SU-DHL-6 (cell line): ENCODE measurements around the gene CENPC.

Source experiments
- H2AFZ ChIP-seq: fragments of 200-600 bp; sonication (generic); 2 replicates; pipeline ENCODE4 v1.6.1; 2014; ENCODE audit warnings: low read depth, mild to moderate bottlenecking, moderate library complexity, mixed read lengths, antibody characterized with exemption, low read length; ENCODE audit not compliant: severe bottlenecking
- H3F3A ChIP-seq: fragments of 200-600 bp; shearing (Covaris generic); 2 replicates; pipeline ENCODE4 v1.6.0; 2016; ENCODE audit warnings: antibody characterized with exemption, mild to moderate bottlenecking; ENCODE audit not compliant: insufficient read depth
- H3K27ac ChIP-seq: fragments of 200-600 bp; sonication (generic); 2 replicates; pipeline ENCODE4 v1.5.1; 2016; ENCODE audit warnings: low read depth, mild to moderate bottlenecking, low read length, moderate library complexity, mixed read lengths
- H3K27me3 ChIP-seq: fragments of 200-600 bp; sonication (generic), shearing (Covaris generic); 2 replicates; pipeline ENCODE4 v1.6.0; 2014; ENCODE audit warnings: mild to moderate bottlenecking, low read length
- H3K36me3 ChIP-seq: fragments of 200-600 bp; sonication (generic); 2 replicates; pipeline ENCODE4 v1.6.1; 2014; ENCODE audit warnings: mild to moderate bottlenecking, low read length, mixed read lengths
- H3K4me2 ChIP-seq: fragments of 300-600, 200-600 bp; shearing (Covaris generic), sonication (generic); 2 replicates; pipeline ENCODE4 v1.6.0; 2014; ENCODE audit warnings: low read length, low read depth, mild to moderate bottlenecking; ENCODE audit not compliant: poor library complexity, severe bottlenecking
- H3K4me3 ChIP-seq: fragments of 200-600 bp; sonication (generic); 2 replicates; pipeline ENCODE4 v1.5.1; 2014; ENCODE audit warnings: antibody characterized with exemption, low read length, mild to moderate bottlenecking, mixed read lengths; ENCODE audit not compliant: insufficient read depth, poor library complexity, severe bottlenecking
- H3K79me2 ChIP-seq: fragments of 200-600 bp; sonication (generic); 2 replicates; pipeline ENCODE4 v1.6.1; 2014; ENCODE audit warnings: mild to moderate bottlenecking, low read length, moderate library complexity; ENCODE audit not compliant: insufficient read depth
- H3K9ac ChIP-seq: fragments of 200-600 bp; sonication (generic); 2 replicates; pipeline ENCODE4 v1.7.0; 2014; ENCODE audit warnings: mild to moderate bottlenecking, low read length
- H3K9me2 ChIP-seq: fragments of 200-600 bp; sonication (generic); replicated peaks from 2 replicates; pipeline ENCODE4 v1.6.1; 2014; ENCODE audit warnings: low read length; ENCODE audit not compliant: insufficient read depth
- H3K9me3 ChIP-seq: fragments of 200-600 bp; sonication (generic); 2 replicates; pipeline ENCODE4 v1.6.1; 2014; ENCODE audit warnings: low read length, mixed read lengths; ENCODE audit not compliant: insufficient read depth
- H4K20me1 ChIP-seq: fragments of 200-600 bp; sonication (generic); 2 replicates; pipeline ENCODE4 v1.6.1; 2014; ENCODE audit warnings: low read depth, mild to moderate bottlenecking, antibody characterized with exemption, low read length, moderate library complexity, mixed read lengths
- EZH2phosphoT487 ChIP-seq: fragments of 200-600 bp; sonication (generic), shearing (Covaris generic); conservative IDR thresholded peaks from 2 replicates; pipeline ENCODE4 v1.6.1; 2018; ENCODE audit warnings: mild to moderate bottlenecking, antibody characterized with exemption, low read length, moderate library complexity, mixed read lengths
- TF ChIP-seq, protein P1 (sequence below): fragments of 200-600 bp; sonication (generic); IDR thresholded peaks from one replicate; pipeline ENCODE4 v1.5.1; 2017; ENCODE audit warnings: antibody characterized with exemption, mild to moderate bottlenecking, low read length, moderate library complexity; ENCODE audit not compliant: insufficient read depth, poor library complexity, severe bottlenecking

CENPC gene

GRCh38 chr4:67483868-67484602 lies 61.3 kb downstream of the CENPC start:
- H3K9me2 ChIP-seq = no peaks in the 10 kb centered on the region
- H2AFZ ChIP-seq = no peak overlapping the region
- no peak overlapping the region for H3K4me3 ChIP-seq
- H3K9me3 ChIP-seq = no peaks in the 10 kb centered on the region
- no peaks in the 10 kb centered on the region for H3K27me3 ChIP-seq
- H3K79me2 ChIP-seq = no peaks in the 10 kb centered on the region
- peaks cover 3% of the 10 kb centered on the region; the same call in 1 of the 2 replicates for H3K36me3 ChIP-seq
- H3F3A ChIP-seq = no peaks in the 10 kb centered on the region
- no peaks in the 10 kb centered on the region for H4K20me1 ChIP-seq
- TF ChIP-seq, protein P1, sequence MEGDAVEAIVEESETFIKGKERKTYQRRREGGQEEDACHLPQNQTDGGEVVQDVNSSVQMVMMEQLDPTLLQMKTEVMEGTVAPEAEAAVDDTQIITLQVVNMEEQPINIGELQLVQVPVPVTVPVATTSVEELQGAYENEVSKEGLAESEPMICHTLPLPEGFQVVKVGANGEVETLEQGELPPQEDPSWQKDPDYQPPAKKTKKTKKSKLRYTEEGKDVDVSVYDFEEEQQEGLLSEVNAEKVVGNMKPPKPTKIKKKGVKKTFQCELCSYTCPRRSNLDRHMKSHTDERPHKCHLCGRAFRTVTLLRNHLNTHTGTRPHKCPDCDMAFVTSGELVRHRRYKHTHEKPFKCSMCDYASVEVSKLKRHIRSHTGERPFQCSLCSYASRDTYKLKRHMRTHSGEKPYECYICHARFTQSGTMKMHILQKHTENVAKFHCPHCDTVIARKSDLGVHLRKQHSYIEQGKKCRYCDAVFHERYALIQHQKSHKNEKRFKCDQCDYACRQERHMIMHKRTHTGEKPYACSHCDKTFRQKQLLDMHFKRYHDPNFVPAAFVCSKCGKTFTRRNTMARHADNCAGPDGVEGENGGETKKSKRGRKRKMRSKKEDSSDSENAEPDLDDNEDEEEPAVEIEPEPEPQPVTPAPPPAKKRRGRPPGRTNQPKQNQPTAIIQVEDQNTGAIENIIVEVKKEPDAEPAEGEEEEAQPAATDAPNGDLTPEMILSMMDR = no peak
- TF ChIP-seq EZH2phosphoT487 = no peak
- H3K4me2 ChIP-seq = no peak overlapping the region
- H3K9ac ChIP-seq = no peak overlapping the region
- H3K27ac ChIP-seq = no peak overlapping the region

- peaks cover 4% of the 10 kb centered on the region; the same call in 1 of the 2 replicates for H3K79me2 ChIP-seq
- no peaks in the 10 kb centered on the region for H3K9me2 ChIP-seq
- no peak overlapping the region for H3K27ac ChIP-seq
- no peak overlapping the region for H3K4me2 ChIP-seq
- H3F3A ChIP-seq = no peaks in the 10 kb centered on the region
- no peak overlapping the region for H3K9ac ChIP-seq
- TF ChIP-seq, protein P1 = no peak
- no peak for TF ChIP-seq EZH2phosphoT487
- no peaks in the 10 kb centered on the region for H3K36me3 ChIP-seq
- no peaks in the 10 kb centered on the region for H4K20me1 ChIP-seq
- H3K4me3 ChIP-seq = no peak overlapping the region
- no peak overlapping the region for H2AFZ ChIP-seq
- no peaks in the 10 kb centered on the region for H3K27me3 ChIP-seq
- H3K9me3 ChIP-seq = no peaks in the 10 kb centered on the region
These were observed 64.5 kb downstream of the CENPC start for GRCh38 chr4:67480810-67481209.

DNA sequence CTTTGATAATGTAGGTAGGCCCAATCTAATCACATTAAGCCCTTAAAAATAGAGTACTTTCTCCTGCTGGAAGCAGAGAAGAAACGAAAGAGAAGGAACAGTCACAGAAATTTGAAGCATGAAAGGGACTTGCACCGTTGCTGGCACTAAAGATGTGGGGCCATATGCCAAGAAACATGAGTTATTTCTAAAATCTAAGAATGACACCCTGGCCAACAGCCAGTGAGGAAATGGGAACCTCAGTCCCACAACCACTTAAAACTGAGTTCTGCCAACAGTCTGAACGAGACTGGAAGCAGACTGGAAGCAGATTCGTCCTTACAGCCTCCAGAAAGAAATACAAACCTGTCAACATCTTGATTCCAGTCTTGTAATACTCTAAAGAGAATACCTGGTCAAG lies 70.1 kb downstream of the CENPC start:
- Histone ChIP-seq H3K36me3 (no peaks in the 10 kb centered on the region), H3K4me2 (no peak overlapping the region), H3K9me2 (no peaks in the 10 kb centered on the region), H3K9me3 (no peaks in the 10 kb centered on the region), H3K27ac (no peak overlapping the region), H3K27me3 (no peaks in the 10 kb centered on the region), H3K79me2 (peaks cover 4% of the 10 kb centered on the region; the same call in 1 of the 2 replicates), H4K20me1 (no peaks in the 10 kb centered on the region), H3K4me3 (no peak overlapping the region), H3F3A (no peaks in the 10 kb centered on the region), H2AFZ (no peak overlapping the region), H3K9ac (no peak overlapping the region)
- TF ChIP-seq EZH2phosphoT487 = no peak
- TF ChIP-seq, protein P1 = no peak
